Neural cell (in vitro differentiated cells): ENCODE data around the gene FCHO2. TPM values are rescaled to one million over a fixed set of nuclear protein-coding genes. Genes with fewer than 3 reads are reported as not detected.
"Not testable (repeated sequence)": the region's sequence is repeated elsewhere in the genome, so short reads cannot be mapped to it uniquely, and the experiment has no call there.

Experiments used
- H2AFZ ChIP-seq: fragments of 200-600, 300-800 bp; sonication (generic), shearing (Covaris generic); 2 replicates; pipeline ENCODE4 v1.6.0; 2014; ENCODE audit warnings: low read depth, mild to moderate bottlenecking, antibody characterized with exemption, low read length, moderate library complexity
- H3F3A ChIP-seq: fragments of 200-600 bp; shearing (Covaris generic); 2 replicates; pipeline ENCODE4 v1.6.1; 2016; ENCODE audit warnings: mild to moderate bottlenecking, moderate library complexity, mixed read lengths, antibody characterized with exemption, low read length; ENCODE audit not compliant: insufficient read depth, poor library complexity, severe bottlenecking
- H3K27ac ChIP-seq: fragments of 200-600, 300-800 bp; sonication (generic), shearing (Covaris generic); 2 replicates; pipeline ENCODE4 v1.5.1; 2014; ENCODE audit warnings: mild to moderate bottlenecking, low read length, moderate library complexity
- H3K27me3 ChIP-seq: fragments of 300-800, 200-600 bp; sonication (generic), shearing (Covaris generic); 2 replicates; pipeline ENCODE4 v1.6.0; 2014; ENCODE audit warnings: mild to moderate bottlenecking, low read depth, low read length, moderate library complexity; ENCODE audit not compliant: insufficient read depth
- H3K36me3 ChIP-seq: fragments of 300-800, 200-600 bp; sonication (generic), shearing (Covaris generic); 2 replicates; pipeline ENCODE4 v1.5.1; 2014; ENCODE audit warnings: mild to moderate bottlenecking, antibody characterized with exemption, low read length, moderate library complexity; ENCODE audit not compliant: insufficient read depth
- H3K4me2 ChIP-seq: fragments of 300-800, 200-600 bp; sonication (generic), shearing (Covaris generic); 2 replicates; pipeline ENCODE4 v1.6.0; 2014; ENCODE audit warnings: mild to moderate bottlenecking, low read length
- H3K4me3 ChIP-seq: fragments of 300-800, 200-600 bp; sonication (generic), shearing (Covaris generic); 2 replicates; pipeline ENCODE4 v1.5.1; 2014; ENCODE audit warnings: mild to moderate bottlenecking, low read length, moderate library complexity
- H3K79me2 ChIP-seq: fragments of 200-600 bp; shearing (Covaris generic); replicated peaks from 2 replicates; pipeline ENCODE4 v1.6.0; 2014; ENCODE audit warnings: mild to moderate bottlenecking, low read length, moderate library complexity; ENCODE audit not compliant: insufficient read depth
- H3K9ac ChIP-seq: fragments of 300-800, 200-600 bp; sonication (generic), shearing (Covaris generic); 2 replicates; pipeline ENCODE4 v1.6.1; 2016; ENCODE audit warnings: mild to moderate bottlenecking, low read length, mixed read lengths
- H3K9me2 ChIP-seq: fragments of 200-600 bp; shearing (Covaris generic); 2 replicates; pipeline ENCODE4 v1.6.1; 2016; ENCODE audit warnings: mild to moderate bottlenecking, low read length, mixed read lengths; ENCODE audit not compliant: insufficient read depth
- H3K9me3 ChIP-seq: fragments of 200-600, 300-800 bp; sonication (generic), shearing (Covaris generic); 2 replicates; pipeline ENCODE4 v1.6.1; 2016; ENCODE audit warnings: mild to moderate bottlenecking, mixed run types, low read length, moderate library complexity, mixed read lengths
- H4K20me1 ChIP-seq: fragments of 200-600 bp; shearing (Covaris generic); 2 replicates; pipeline ENCODE4 v1.6.1; 2016; ENCODE audit warnings: mild to moderate bottlenecking, mixed run types; ENCODE audit not compliant: insufficient read depth
- CTCF ChIP-seq: fragments of 450-650 bp; IDR thresholded peaks from 2 replicates; pipeline ENCODE4 v1.5.1; 2014; ENCODE audit warnings: antibody characterized with exemption, mild to moderate bottlenecking, moderate library complexity; ENCODE audit not compliant: poor library complexity, severe bottlenecking
- EP300 ChIP-seq: fragments of 450-650 bp; conservative IDR thresholded peaks from 2 replicates; pipeline ENCODE4 v1.6.1; 2014; ENCODE audit warnings: antibody characterized with exemption, mild to moderate bottlenecking, moderate library complexity; ENCODE audit not compliant: poor library complexity, severe bottlenecking
- EZH2 ChIP-seq: fragments of 200-600, 300-800 bp; shearing (Covaris generic), sonication (generic); IDR thresholded peaks from 2 replicates; pipeline ENCODE4 v1.6.1; 2014; ENCODE audit warnings: antibody characterized with exemption, low read length, borderline replicate concordance, mild to moderate bottlenecking; ENCODE audit not compliant: insufficient read depth, poor library complexity, severe bottlenecking
- MXI1 ChIP-seq: fragments of 450-650 bp; conservative IDR thresholded peaks from 2 replicates; pipeline ENCODE4 v1.6.1; 2014; ENCODE audit warnings: antibody characterized with exemption, mild to moderate bottlenecking; ENCODE audit not compliant: poor library complexity, severe bottlenecking
- POLR2AphosphoS5 ChIP-seq: IDR thresholded peaks from 2 replicates; pipeline ENCODE4 v1.6.1; 2012
- RAD21 ChIP-seq: fragments of 450-650 bp; conservative IDR thresholded peaks from 2 replicates; pipeline ENCODE4 v1.6.1; 2014; ENCODE audit warnings: antibody characterized with exemption, mild to moderate bottlenecking, moderate library complexity
- REST ChIP-seq: IDR thresholded peaks from 2 replicates; pipeline ENCODE4 v1.6.1; 2012; ENCODE audit warnings: borderline replicate concordance
- SMC3 ChIP-seq: fragments of 450-650 bp; conservative IDR thresholded peaks from 2 replicates; pipeline ENCODE4 v1.6.1; 2014; ENCODE audit warnings: antibody characterized with exemption, mild to moderate bottlenecking, moderate library complexity; ENCODE audit not compliant: poor library complexity
- TAF1 ChIP-seq: IDR thresholded peaks from 2 replicates; pipeline ENCODE4 v1.6.1; 2012; ENCODE audit warnings: low read depth
- polyA plus RNA-seq: library from polyadenylated mRNA; depleted of rRNA; stranded (reverse); fragments of >200 nt; gene quantifications from 2 replicates; pipeline ENCODE4 v1.2.3, GENCODE V29; 2014

The FCHO2 gene
- polyA plus RNA-seq, 1 donor from 2014 or later, result 24.3 TPM

- H3K36me3 ChIP-seq, result no peaks in the 10 kb centered on the region
- H3K27ac ChIP-seq, result no peak overlapping the region
- no peak overlapping the region for H3K4me3 ChIP-seq
- no peaks in the 10 kb centered on the region for H3K9me2 ChIP-seq
- no peaks in the 10 kb centered on the region for H3F3A ChIP-seq
- no peak overlapping the region for H2AFZ ChIP-seq
- peaks cover 61% of the 10 kb centered on the region for H3K79me2 ChIP-seq
- H4K20me1 ChIP-seq, result no peaks in the 10 kb centered on the region
- TF ChIP-seq MXI1 (no peak), POLR2AphosphoS5 (no peak), TAF1 (no peak), RAD21 (no peak), EP300 (no peak), SMC3 (no peak), CTCF (no peak), EZH2 (no peak), REST (no peak)
- H3K9me3 ChIP-seq, result no peaks in the 10 kb centered on the region
- H3K9ac ChIP-seq, result no peak overlapping the region
- no peaks in the 10 kb centered on the region for H3K27me3 ChIP-seq
- H3K4me2 ChIP-seq, result no peak overlapping the region
Measured at GRCh38 chr5:72959257-72959656, 3.4 kb downstream of the FCHO2 start.

- not testable (repeated sequence) for H3K9ac ChIP-seq
Measured at GRCh38 chr5:72974481-72974880, 18.6 kb downstream of the FCHO2 start.

DNA sequence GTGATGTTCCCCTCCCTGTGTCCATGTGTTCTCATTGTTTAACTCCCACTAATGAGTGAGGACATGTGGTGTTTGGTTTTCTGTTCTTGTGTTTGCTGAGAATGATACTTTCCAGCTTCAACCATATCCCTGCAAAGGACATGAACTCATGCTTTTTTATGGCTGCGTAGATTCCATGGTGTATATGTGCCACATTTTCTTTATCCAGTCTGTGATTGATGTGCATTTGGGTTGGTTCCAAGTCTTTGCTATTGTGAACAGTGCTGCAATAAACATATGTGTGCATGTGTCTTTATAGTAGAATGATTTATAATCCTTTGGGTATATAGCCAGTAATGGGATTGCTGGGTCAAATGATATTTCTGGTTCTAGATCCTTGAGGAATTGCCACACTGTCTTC, 21.0 kb downstream of the FCHO2 start:
- H2AFZ ChIP-seq, H3K36me3 ChIP-seq, H3K4me3 ChIP-seq, H3F3A ChIP-seq, H3K79me2 ChIP-seq, H3K9me2 ChIP-seq, H3K9me3 ChIP-seq, H3K27me3 ChIP-seq, H3K4me2 ChIP-seq, H3K27ac ChIP-seq, H3K9ac ChIP-seq, H4K20me1 ChIP-seq: not testable (repeated sequence)

More at GRCh38 chr5:72974481-72974880, 18.6 kb downstream of the FCHO2 start:
- H3K36me3 ChIP-seq, H3F3A ChIP-seq, H4K20me1 ChIP-seq, H3K9me2 ChIP-seq, H3K9me3 ChIP-seq, H3K4me3 ChIP-seq, H3K4me2 ChIP-seq, H3K27me3 ChIP-seq, H2AFZ ChIP-seq, H3K79me2 ChIP-seq, H3K27ac ChIP-seq: not testable (repeated sequence)
